GM13977 (cell line): ENCODE results near the gene CTU1.

ENCODE experiments used
- DNase-seq: peaks from one replicate; pipeline ENCODE4 v3.0.0; 2012; ENCODE audit warnings: low spot score
- CTCF ChIP-seq: IDR thresholded peaks from 2 replicates; pipeline ENCODE4 v1.5.1; 2012; ENCODE audit warnings: mild to moderate bottlenecking, control low read depth; ENCODE audit not compliant: insufficient read depth; ENCODE audit errors: extremely low read depth, missing control alignments
- in situ Hi-C: fragments of 300-500 bp; cut with MboI; formaldehyde crosslinking; loops from one replicate; pipeline ENCODE4 v1.12.0; 2022; ENCODE audit warnings: low sequenced_read_pairs, low pct_unique_long_range_greater_than_20kb, mixed read lengths, inconsistent platforms; ENCODE audit not compliant: unreplicated experiment

Gene CTU1

DNA sequence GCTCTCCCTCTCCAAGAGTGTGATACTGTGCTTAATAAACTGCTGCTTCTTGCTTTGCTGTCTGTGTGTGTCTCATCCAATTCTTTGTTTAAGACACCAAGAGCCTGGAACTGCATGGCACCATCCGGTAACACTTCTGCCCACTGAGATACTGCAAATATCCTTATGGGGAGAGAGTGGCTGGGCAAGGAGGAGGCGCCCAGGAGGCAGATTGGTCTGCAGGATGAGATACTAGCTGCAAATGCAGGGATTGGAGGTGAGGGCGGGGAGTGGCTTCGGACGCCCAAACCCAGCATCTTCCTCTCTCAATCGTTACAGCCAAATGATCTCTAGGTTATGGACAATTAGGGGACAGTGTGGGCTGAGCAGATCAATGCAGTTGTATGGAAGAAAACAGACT is 32.2 kb upstream of the CTU1 start:
- in situ Hi-C loops: no loop called here
- no peak for TF ChIP-seq CTCF
- DNase-seq: no peak

DNA sequence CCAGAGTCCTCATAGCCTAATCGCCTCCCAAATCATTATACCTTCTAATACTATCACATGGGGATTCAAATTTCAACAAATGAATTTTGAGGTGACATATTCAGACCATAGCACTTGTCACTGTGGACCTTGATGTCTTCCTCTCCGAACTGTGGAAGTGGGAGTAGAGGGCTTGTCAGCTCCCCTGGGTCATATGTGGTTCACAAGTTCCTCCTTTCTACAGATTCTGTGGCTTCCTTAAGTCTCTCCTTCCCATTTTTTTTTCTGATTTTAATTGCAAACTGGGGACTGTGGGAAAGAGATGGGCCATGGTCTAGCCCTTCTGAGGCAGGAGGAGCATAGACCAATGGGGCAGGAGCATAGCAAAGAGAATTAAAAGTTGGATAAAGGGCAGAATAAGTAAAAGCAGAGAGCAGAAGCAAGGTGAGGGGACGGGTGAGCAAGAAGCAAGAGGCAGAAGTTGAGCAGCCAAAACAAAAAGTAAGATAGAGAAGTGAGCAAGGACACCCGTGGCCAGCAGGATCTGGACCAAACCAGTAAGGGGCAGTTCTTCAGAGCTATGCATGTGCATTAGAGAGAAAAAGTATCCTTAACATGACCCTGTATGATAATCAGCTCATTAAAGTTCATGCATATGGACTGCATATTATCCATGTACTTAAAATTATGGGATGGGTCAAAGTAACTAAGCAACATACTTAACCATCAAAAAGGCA is 31.2 kb upstream of the CTU1 start:
- DNase-seq: no peak
- no peak for TF ChIP-seq CTCF
- in situ Hi-C loops: no loop called here

- in situ Hi-C loops: no loop called here
- TF ChIP-seq CTCF: no peak
- no peak for DNase-seq
Observed at GRCh38 chr19:51138549-51138979, 30.4 kb upstream of the CTU1 start.

DNA sequence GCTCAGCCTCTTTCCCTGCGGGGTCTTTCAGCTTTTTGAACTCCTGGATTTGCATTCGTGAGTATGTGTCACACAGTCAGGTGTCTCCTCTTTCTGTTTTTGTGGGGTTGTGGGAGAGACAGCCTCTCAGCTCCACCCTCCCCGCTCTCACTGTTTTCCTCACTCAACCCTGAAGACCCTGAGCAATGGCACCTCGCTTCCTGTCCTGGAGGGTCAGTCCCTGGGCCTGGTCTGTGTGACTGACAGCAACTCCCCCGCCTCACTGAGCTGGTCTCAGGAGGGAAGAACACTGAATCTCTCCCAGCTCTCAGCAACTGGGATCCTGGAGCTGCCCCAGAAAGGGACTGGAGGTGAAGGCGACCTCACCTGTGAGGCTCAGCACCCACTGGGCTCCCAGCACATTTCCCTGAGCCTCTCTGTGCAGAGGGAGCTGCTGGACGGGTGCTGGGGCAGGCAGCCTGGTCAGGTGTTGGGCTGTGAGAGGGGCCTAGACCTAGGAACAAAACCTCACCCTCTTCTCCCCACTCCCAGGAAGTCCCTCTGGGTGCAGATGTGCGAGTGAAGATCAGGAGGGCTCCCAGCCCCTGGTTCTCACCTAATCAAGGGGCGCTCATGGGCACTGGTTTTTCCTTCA is 29.7 kb upstream of the CTU1 start:
- in situ Hi-C loops: no loop called here
- no peak for DNase-seq
- no peak for TF ChIP-seq CTCF

DNA sequence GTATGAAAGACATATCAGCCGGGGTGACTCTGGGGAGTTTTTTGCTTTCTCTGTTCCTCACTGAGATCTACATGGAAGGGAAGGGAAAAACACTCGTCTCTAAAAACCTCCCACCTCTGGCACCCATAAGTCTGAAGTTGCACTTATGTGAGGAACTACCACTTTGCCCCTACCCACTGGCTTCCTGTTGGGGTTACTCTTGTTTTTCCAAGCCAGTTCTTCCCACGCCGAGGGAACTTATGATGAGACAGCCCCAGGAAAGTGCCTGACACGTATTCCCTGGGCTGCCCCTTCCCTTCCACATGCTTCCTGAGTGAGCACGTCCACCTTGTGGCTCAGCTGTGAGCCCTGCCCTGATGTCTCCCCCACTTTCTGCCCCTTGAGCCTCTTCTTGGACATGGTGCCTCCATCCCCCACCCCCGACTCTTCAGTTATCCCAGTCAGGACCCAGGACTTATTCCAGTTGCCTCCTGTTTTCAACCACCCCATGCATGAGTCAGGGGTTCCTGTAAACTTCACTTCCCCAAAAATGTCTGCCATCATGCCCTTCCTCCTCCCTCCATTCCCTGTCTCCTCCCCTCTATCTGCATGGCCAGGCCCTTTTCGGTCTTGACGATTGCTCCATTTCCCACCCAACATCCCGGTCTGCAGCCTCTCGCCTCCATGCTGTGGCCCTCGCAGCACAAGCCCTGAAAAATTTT is 28.8 kb upstream of the CTU1 start:
- no peak for TF ChIP-seq CTCF
- in situ Hi-C loops: no loop called here

GRCh38 chr19:51135986-51136762 is 28.0 kb upstream of the CTU1 start:
- DNase-seq: no peak
- TF ChIP-seq CTCF: no peak
- in situ Hi-C loops: no loop called here

More for the DNA sequence above, 28.8 kb upstream of the CTU1 start:
- DNase-seq: no peak
